Bronchial smooth muscle cell (primary cell): ENCODE results near the gene FTL. TPM values are rescaled to one million over a fixed set of nuclear protein-coding genes. Genes with fewer than 3 reads are reported as not detected.

Source experiments
- total RNA-seq: library from RNA; depleted of rRNA; stranded (reverse); fragments of >200 nt; gene quantifications from 2 replicates; pipeline ENCODE4 v1.2.1, GENCODE V29; 2014

FTL gene
- total RNA-seq: 4,288 and 4,455 TPM in 2 replicates

DNA sequence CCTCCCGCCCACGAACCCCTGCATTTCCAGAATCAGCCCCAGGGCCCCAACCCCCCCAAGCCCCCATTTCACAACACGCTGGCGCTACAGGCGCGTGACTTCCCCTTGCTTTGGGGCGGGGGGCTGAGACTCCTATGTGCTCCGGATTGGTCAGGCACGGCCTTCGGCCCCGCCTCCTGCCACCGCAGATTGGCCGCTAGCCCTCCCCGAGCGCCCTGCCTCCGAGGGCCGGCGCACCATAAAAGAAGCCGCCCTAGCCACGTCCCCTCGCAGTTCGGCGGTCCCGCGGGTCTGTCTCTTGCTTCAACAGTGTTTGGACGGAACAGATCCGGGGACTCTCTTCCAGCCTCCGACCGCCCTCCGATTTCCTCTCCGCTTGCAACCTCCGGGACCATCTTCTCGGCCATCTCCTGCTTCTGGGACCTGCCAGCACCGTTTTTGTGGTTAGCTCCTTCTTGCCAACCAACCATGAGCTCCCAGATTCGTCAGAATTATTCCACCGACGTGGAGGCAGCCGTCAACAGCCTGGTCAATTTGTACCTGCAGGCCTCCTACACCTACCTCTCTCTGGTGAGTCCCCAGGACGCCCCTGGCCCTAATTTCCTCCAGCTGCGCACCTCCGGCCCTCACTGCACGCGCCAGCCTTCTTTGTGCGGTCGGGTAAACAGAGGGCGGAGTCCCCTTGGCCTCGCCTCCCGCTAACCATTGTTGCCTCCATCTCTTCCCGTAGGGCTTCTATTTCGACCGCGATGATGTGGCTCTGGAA lies at the start of gene FTL:
TSS of gene FTL (plus strand) at position 270 of the 766 bp plus-strand sequence. CDS start at position 469, 199 bp downstream.

GRCh38 chr19:48933382-48933932 lies 31.7 kb upstream of the FTL start, which contains the start of gene DHDH:
Gene DHDH (plus strand): TSS chr19:48933699. CDS start chr19:48933722, 23 bp downstream.

GRCh38 chr19:48954595-48955307 lies 10.4 kb upstream of the FTL start, which contains the start of gene BAX:
Gene BAX (plus strand): TSS chr19:48954875. CDS start chr19:48954929, 54 bp downstream.

GRCh38 chr19:48993175-48994034 lies 28.3 kb downstream of the FTL start, which contains the start of the genes GYS1 and RUVBL2:
Gene GYS1 (minus strand): TSS chr19:48993309. CDS start chr19:48993112, 197 bp downstream.
Gene RUVBL2 (plus strand): TSS chr19:48993887. CDS start chr19:48993912, 25 bp downstream.

Other genes starting within 250 kb of the FTL start
- gene MAMSTR, start 245.6 kb upstream of the FTL start, total RNA-seq: 0.60 and 0.79 TPM in 2 replicates
- 1.4 and 1.6 TPM in 2 replicates for gene RASIP1, start 224.7 kb upstream of the FTL start, total RNA-seq
- gene IZUMO1, start 218.4 kb upstream of the FTL start, total RNA-seq: under 0.01 TPM in 1 of 2 replicates, not detected in the other
- under 0.01 TPM in 2 replicates for gene FUT1, start 212.7 kb upstream of the FTL start, total RNA-seq
- gene FGF21, start 209.8 kb upstream of the FTL start, total RNA-seq: not detected in 2 replicates
- gene BCAT2, start 154.3 kb upstream of the FTL start, total RNA-seq: 22.2 and 27.1 TPM in 2 replicates
- gene HSD17B14, start 128.8 kb upstream of the FTL start, total RNA-seq: 5.5 and 15.9 TPM in 2 replicates
- 14.3 and 18.6 TPM in 2 replicates for gene PLEKHA4, start 96.7 kb upstream of the FTL start, total RNA-seq
- 48.1 and 56.8 TPM in 2 replicates for gene PPP1R15A, start 92.9 kb upstream of the FTL start, total RNA-seq
- 0.26 and 0.32 TPM in 2 replicates for gene TULP2, start 66.6 kb upstream of the FTL start, total RNA-seq
- 149 and 199 TPM in 2 replicates for gene NUCB1, start 65.0 kb upstream of the FTL start, total RNA-seq
- gene DHDH, start 31.6 kb upstream of the FTL start, total RNA-seq: 1.6 TPM in 1 of 2 replicates, not detected in the other
- gene BAX, start 10.4 kb upstream of the FTL start, total RNA-seq: 70.6 and 113 TPM in 2 replicates
- gene GYS1, start 28.0 kb downstream of the FTL start, total RNA-seq: 20.4 and 22.7 TPM in 2 replicates
- gene RUVBL2, start 28.6 kb downstream of the FTL start, total RNA-seq: 166 and 207 TPM in 2 replicates
- not detected in 2 replicates for gene LHB, start 51.8 kb downstream of the FTL start, total RNA-seq
- not detected in 2 replicates for gene CGB3, start 59.0 kb downstream of the FTL start, total RNA-seq
- gene CGB2, start 66.6 kb downstream of the FTL start, total RNA-seq: not detected in 2 replicates
- not detected in 2 replicates for gene CGB1, start 71.6 kb downstream of the FTL start, total RNA-seq
- gene CGB5, start 78.5 kb downstream of the FTL start, total RNA-seq: 0.16 TPM in 1 of 2 replicates, not detected in the other
- gene CGB8, start 83.8 kb downstream of the FTL start, total RNA-seq: not detected in 2 replicates
- gene CGB7, start 92.4 kb downstream of the FTL start, total RNA-seq: 0.17 and 0.47 TPM in 2 replicates
- gene NTF4, start 99.5 kb downstream of the FTL start, total RNA-seq: 0.16 and 0.17 TPM in 2 replicates
- gene KCNA7, start 107.4 kb downstream of the FTL start, total RNA-seq: not detected in 2 replicates
- gene SNRNP70, start 120.1 kb downstream of the FTL start, total RNA-seq: 128 and 142 TPM in 2 replicates
- 12.0 and 13.3 TPM in 2 replicates for gene LIN7B, start 149.1 kb downstream of the FTL start, total RNA-seq
- 0.16 and 0.77 TPM in 2 replicates for gene C19orf73, start 153.8 kb downstream of the FTL start, total RNA-seq
- gene PPFIA3, start 154.2 kb downstream of the FTL start, total RNA-seq: 1.0 and 2.0 TPM in 2 replicates
- gene HRC, start 190.1 kb downstream of the FTL start, total RNA-seq: 0.09 TPM in 1 of 2 replicates, not detected in the other
- gene TRPM4, start 192.5 kb downstream of the FTL start, total RNA-seq: 16.5 and 17.5 TPM in 2 replicates